Smooth muscle cell (in vitro differentiated cells): ENCODE measurements around the gene ARHGAP44. TPM values are rescaled to one million over a fixed set of nuclear protein-coding genes. Genes with fewer than 3 reads are reported as not detected.

ENCODE experiments used
- DNase-seq: peaks from one replicate; lab custom pipeline; 2025; ENCODE audit not compliant: unreplicated experiment; lab: John Stamatoyannopoulos, UW
- H2AFZ ChIP-seq: fragments of 200-600 bp; sonication (generic); 2 replicates; pipeline ENCODE4 v1.6.0; 2016; ENCODE audit warnings: antibody characterized with exemption, low read depth, mild to moderate bottlenecking
- H3F3A ChIP-seq: fragments of 200-600 bp; sonication (generic); 2 replicates; pipeline ENCODE4 v1.6.0; 2017; ENCODE audit warnings: antibody characterized with exemption, low read depth
- H3K27ac ChIP-seq: fragments of 200-600 bp; sonication (generic); 2 replicates; pipeline ENCODE4 v1.5.1; 2016; ENCODE audit warnings: low read depth, mild to moderate bottlenecking
- H3K27me3 ChIP-seq: fragments of 200-600 bp; sonication (generic); 2 replicates; pipeline ENCODE4 v1.6.1; 2016; ENCODE audit warnings: low read depth, mild to moderate bottlenecking
- H3K36me3 ChIP-seq: fragments of 200-600 bp; sonication (generic); 2 replicates; pipeline ENCODE4 v1.5.1; 2016; ENCODE audit warnings: low read depth
- H3K4me1 ChIP-seq: fragments of 200-600 bp; sonication (generic); 2 replicates; pipeline ENCODE4 v1.5.1; 2016; ENCODE audit warnings: low read depth
- H3K4me2 ChIP-seq: fragments of 200-600 bp; sonication (generic); 2 replicates; pipeline ENCODE4 v1.6.0; 2016; ENCODE audit warnings: mild to moderate bottlenecking
- H3K4me3 ChIP-seq: fragments of 200-600 bp; sonication (generic); 2 replicates; pipeline ENCODE4 v1.5.1; 2016; ENCODE audit warnings: mild to moderate bottlenecking
- H3K79me2 ChIP-seq: fragments of 200-600 bp; sonication (generic); 2 replicates; pipeline ENCODE4 v1.6.0; 2016; ENCODE audit warnings: low read depth, mild to moderate bottlenecking
- H3K9ac ChIP-seq: fragments of 200-600 bp; sonication (generic); 2 replicates; pipeline ENCODE4 v1.6.0; 2016; ENCODE audit warnings: low read depth
- H3K9me3 ChIP-seq: fragments of 200-600 bp; sonication (generic); replicated peaks from 2 replicates; pipeline ENCODE4 v1.5.1; 2016; ENCODE audit warnings: low read depth
- H4K20me1 ChIP-seq: fragments of 200-600 bp; sonication (generic); 2 replicates; pipeline ENCODE4 v1.6.0; 2016; ENCODE audit warnings: low read depth
- CTCF ChIP-seq: fragments of 200-600 bp; sonication (generic); IDR thresholded peaks from 2 replicates; pipeline ENCODE4 v1.5.1; 2017; ENCODE audit warnings: borderline replicate concordance, mild to moderate bottlenecking, antibody characterized with exemption; ENCODE audit not compliant: insufficient read depth, poor library complexity, severe bottlenecking
- WGBS: methylation state at CpG from one replicate; pipeline ENCODE4 v1.1.7; 2016; ENCODE audit warnings: low lambda C conversion rate; 5-methylcytosine and 5-hydroxymethylcytosine counted together
- polyA plus RNA-seq: library from polyadenylated mRNA; unstranded; fragments of >200 nt; fragmentation: Nextera tagmentation; extraction: Ambion mirVana; gene quantifications from 2 replicates; pipeline ENCODE4 v1.2.1, GENCODE V29; 2016
- total RNA-seq: library from RNA; depleted of rRNA; stranded (reverse); fragments of >200 nt; gene quantifications from 2 replicates; pipeline ENCODE4 v1.2.3, GENCODE V29; 2014

Gene ARHGAP44
- total and polyA plus RNA-seq, 2 experiments from 2014 or later, result 1.3 to 2.0 TPM

- DNase-seq, result no peak
- TF ChIP-seq CTCF, result no peak
- Histone ChIP-seq H3K9ac (no peak overlapping the region), H3K79me2 (no peaks in the 10 kb centered on the region), H3F3A (no peaks in the 10 kb centered on the region), H4K20me1 (no peaks in the 10 kb centered on the region), H3K4me3 (no peak overlapping the region), H3K9me3 (no peaks in the 10 kb centered on the region), H3K27ac (no peak overlapping the region), H3K4me1 (no peaks in the 10 kb centered on the region), H3K4me2 (no peak overlapping the region), H3K27me3 (no peaks in the 10 kb centered on the region), H3K36me3 (no peaks in the 10 kb centered on the region), H2AFZ (no peak overlapping the region)
- WGBS, result 95% methylated on average over 3 of the region's 3 CpGs
These were observed 112.7 kb downstream of the ARHGAP44 start for GRCh38 chr17:12902046-12902445.

GRCh38 chr17:12907477-12907876, 118.2 kb downstream of the ARHGAP44 start:
- H3F3A ChIP-seq, result no peaks in the 10 kb centered on the region
- H3K27me3 ChIP-seq, result no peaks in the 10 kb centered on the region
- H3K4me2 ChIP-seq, result no peak overlapping the region
- H3K9me3 ChIP-seq, result no peaks in the 10 kb centered on the region
- no peaks in the 10 kb centered on the region for H3K79me2 ChIP-seq
- DNase-seq, result no peak
- H3K36me3 ChIP-seq, result no peaks in the 10 kb centered on the region
- H3K27ac ChIP-seq, result no peak overlapping the region
- H3K9ac ChIP-seq, result no peak overlapping the region
- no peak for TF ChIP-seq CTCF
- no peak overlapping the region for H3K4me3 ChIP-seq
- no peak overlapping the region for H2AFZ ChIP-seq
- no peaks in the 10 kb centered on the region for H4K20me1 ChIP-seq
- H3K4me1 ChIP-seq, result no peaks in the 10 kb centered on the region

- Histone ChIP-seq H3K9me3 (no peaks in the 10 kb centered on the region), H4K20me1 (no peaks in the 10 kb centered on the region), H3K4me3 (no peak overlapping the region), H2AFZ (no peak overlapping the region), H3K4me1 (no peaks in the 10 kb centered on the region), H3K27me3 (no peaks in the 10 kb centered on the region), H3K27ac (no peak overlapping the region), H3K36me3 (no peaks in the 10 kb centered on the region), H3K4me2 (no peak overlapping the region), H3F3A (no peaks in the 10 kb centered on the region), H3K9ac (no peak overlapping the region), H3K79me2 (no peaks in the 10 kb centered on the region)
- 95% methylated on average over 5 of the region's 5 CpGs for WGBS
- no peak for DNase-seq
- TF ChIP-seq CTCF, result no peak
These were observed 119.7 kb downstream of the ARHGAP44 start for GRCh38 chr17:12909046-12909445.

- Histone ChIP-seq H3K9me3 (no peaks in the 10 kb centered on the region), H3K27ac (no peak overlapping the region), H3K27me3 (no peaks in the 10 kb centered on the region), H3K79me2 (no peaks in the 10 kb centered on the region), H2AFZ (no peak overlapping the region), H3K4me3 (no peak overlapping the region), H3K9ac (no peak overlapping the region), H4K20me1 (no peaks in the 10 kb centered on the region), H3K4me2 (no peak overlapping the region), H3K36me3 (no peaks in the 10 kb centered on the region), H3K4me1 (no peaks in the 10 kb centered on the region), H3F3A (no peaks in the 10 kb centered on the region)
- 92% methylated on average over 1 of the region's 1 CpG for WGBS
- TF ChIP-seq CTCF, result no peak
- DNase-seq, result no peak
These were observed 120.2 kb downstream of the ARHGAP44 start for GRCh38 chr17:12909511-12909910.
